T-helper 2 cell treated with Interferon-gamma antibody and Interleukin-4, amounts not matched to agents 100 ng/mL and 5 ng/mL, for 36 hours (primary cell): ENCODE data around the gene OR51B6. TPM values are rescaled to one million over a fixed set of nuclear protein-coding genes. Genes with fewer than 3 reads are reported as not detected.
"Not testable (repeated sequence)": the region's sequence is repeated elsewhere in the genome, so short reads cannot be mapped to it uniquely, and the experiment has no call there.

Source experiments
- intact Hi-C: fragments of 100-400 bp; cut with micrococcal nuclease; formaldehyde crosslinking; loops from one replicate; pipeline ENCODE4 v1.15.1; 2023
- total RNA-seq: library from RNA; stranded (reverse); gene quantifications from 2 replicates; pipeline ENCODE4 v1.2.3, GENCODE V29; 2022

Gene OR51B6
- total RNA-seq, 1 donor from 2014 or later = not detected

DNA sequence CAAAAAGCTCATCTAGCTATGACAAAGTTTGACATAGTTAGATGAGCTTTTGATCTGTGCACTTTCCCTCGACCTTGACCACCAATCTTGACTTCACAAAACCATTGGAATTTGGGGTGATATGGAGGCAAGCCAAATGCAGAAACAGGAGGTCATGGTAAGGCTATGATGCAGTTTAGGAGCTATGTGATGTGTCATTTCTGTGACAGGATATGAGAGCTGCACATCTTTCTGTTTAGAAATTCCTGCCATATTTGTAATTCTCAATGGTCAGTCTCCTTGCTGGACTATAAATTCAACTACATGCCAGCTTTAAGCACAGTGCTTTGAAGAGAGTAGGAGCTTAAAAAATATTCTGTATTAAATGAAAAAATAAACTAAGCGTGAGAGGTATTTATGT, 12.9 kb downstream of the OR51B6 start:
- intact Hi-C loops = no loop called here

- intact Hi-C loops = not testable (repeated sequence)
Measured at GRCh38 chr11:5366365-5366764, 15.1 kb downstream of the OR51B6 start.

- intact Hi-C loops = no loop called here
Measured at GRCh38 chr11:5366856-5367255, 15.5 kb downstream of the OR51B6 start.

DNA sequence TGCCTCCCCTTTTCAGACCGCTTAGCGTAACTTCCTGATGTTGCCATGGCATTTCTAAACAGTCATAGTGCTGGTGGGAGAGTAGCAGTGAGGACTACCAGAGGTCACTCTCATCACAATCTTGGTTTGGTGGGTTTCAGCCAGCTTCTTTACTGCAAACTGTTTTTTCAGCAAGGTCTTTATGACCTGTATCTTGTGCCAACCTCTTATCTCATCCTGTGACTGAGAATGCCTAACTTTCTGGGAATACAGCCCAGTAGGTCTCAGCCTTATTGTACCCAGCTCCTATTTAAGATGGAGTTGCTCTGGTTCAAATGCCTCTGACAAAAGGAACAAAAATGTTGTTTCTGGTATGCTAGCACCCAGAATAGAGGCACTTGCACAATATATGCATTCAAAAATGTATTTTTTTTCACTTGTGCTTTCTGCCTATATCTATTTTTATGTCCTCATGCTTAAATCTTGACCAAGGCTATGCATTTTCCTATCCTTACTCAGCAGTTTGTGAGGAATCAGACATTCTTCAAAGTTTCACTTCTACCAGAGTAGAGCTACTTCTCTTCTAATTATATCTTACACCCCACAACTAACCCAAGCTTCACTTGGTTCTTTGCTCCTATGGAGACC, 16.3 kb downstream of the OR51B6 start:
- intact Hi-C loops = no loop called here

GRCh38 chr11:5368502-5369043, 17.3 kb downstream of the OR51B6 start:
- intact Hi-C loops = no loop called here

- intact Hi-C loops = no loop called here
Measured at GRCh38 chr11:5369789-5370188, 18.5 kb downstream of the OR51B6 start.

DNA sequence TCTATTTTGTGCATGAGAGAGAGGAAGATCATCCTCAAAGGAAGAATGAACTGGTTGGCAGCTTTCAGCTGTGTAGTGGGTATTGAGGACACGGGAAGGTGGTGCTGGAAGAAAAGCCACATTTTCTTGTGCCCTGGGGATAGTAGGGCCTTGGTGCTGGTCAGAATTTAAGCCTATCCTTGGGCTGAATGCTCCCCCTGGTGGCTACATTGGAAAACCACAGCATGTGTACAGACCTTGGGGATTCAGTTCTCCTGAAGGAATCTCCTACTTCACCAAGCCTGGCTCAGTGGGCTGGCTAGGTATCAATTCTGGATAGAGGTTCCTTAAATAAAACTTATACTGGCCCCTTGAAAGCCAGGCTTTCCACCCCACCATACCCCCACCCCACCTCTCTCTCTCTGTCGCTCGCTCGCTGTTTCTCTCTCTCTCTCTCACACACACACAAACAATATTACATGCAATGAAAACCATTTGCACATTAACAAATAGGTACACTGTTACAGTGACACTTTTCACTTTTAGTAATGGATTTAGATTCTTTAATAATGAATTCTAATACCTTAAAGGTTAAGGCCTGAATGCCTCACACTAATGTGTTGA, 29.5 kb downstream of the OR51B6 start:
- intact Hi-C loops = loop anchor here (1.0 to 5.0 kb wide), 2 partner anchors 257 to 754 kb away; no protein-coding TSS in a partner anchor

GRCh38 chr11:5383576-5383975, 32.3 kb downstream of the OR51B6 start, which contains the start of gene OR51M1:
TSS of gene OR51M1 (plus strand) at chr11:5383812. CDS start at chr11:5389399, 5,587 bp downstream.
- intact Hi-C loops = loop anchor here (5.0 kb wide), 1 partner anchor 756 kb away; no protein-coding TSS in a partner anchor

- intact Hi-C loops = loop anchor here (5.0 kb wide), 1 partner anchor 757 kb away; no protein-coding TSS in a partner anchor
Measured at GRCh38 chr11:5384335-5384734, 33.0 kb downstream of the OR51B6 start.

- intact Hi-C loops = no loop called here
Measured at GRCh38 chr11:5390210-5390609, 38.9 kb downstream of the OR51B6 start.

DNA sequence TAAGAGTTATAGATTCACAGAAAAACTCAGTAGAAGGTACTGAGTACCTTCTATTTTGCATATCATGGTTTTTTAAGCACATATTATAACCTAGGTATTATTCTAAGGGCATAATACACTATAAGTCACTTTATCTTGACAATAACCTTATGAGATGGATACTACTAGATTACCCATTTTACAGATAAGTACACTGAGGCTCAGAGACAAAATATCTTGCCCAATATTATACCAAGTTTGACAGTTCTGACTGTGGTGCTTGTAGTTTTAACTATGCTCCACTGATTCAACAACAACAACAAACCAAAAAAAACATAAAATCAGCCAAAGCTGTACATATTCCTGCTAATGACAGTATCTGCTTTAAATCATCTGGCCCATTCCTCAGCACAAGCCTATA, 42.8 kb downstream of the OR51B6 start:
- intact Hi-C loops = no loop called here

DNA sequence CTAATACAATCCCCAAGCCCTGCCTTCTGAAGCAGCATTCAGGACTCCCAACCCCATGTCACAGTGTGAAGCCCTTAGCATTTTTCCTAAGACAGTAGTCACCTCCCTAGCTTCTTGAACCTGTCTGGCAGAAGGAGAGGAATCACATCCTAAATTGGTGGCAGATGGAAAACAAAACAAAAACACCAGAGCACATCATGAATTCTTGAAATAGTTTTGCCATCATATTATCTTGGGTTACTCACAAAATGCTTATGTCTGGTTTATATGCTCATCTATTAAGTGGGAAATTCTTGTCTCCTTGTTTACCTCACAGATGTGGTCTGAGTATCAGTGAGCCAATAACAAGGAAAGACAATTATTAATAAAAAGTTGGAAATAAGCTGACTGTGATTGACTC, 47.6 kb downstream of the OR51B6 start:
- intact Hi-C loops = no loop called here

Other genes starting within 250 kb of the OR51B6 start
- gene OR52A5, start 213.2 kb upstream of the OR51B6 start, total RNA-seq = not detected in 2 replicates
- gene OR52A1, start 196.8 kb upstream of the OR51B6 start, total RNA-seq = not detected in 2 replicates
- not detected in 2 replicates for gene OR51V1, start 150.8 kb upstream of the OR51B6 start, total RNA-seq
- not detected in 2 replicates for gene HBB, start 124.4 kb upstream of the OR51B6 start, total RNA-seq
- gene HBD, start 117.0 kb upstream of the OR51B6 start, total RNA-seq = not detected in 2 replicates
- gene HBG1, start 101.7 kb upstream of the OR51B6 start, total RNA-seq = not detected in 2 replicates
- gene HBG2, start 96.7 kb upstream of the OR51B6 start, total RNA-seq = not detected in 2 replicates
- gene HBE1, start 81.6 kb upstream of the OR51B6 start, total RNA-seq = not detected in 2 replicates
- not detected in 2 replicates for gene OR51B4, start 49.6 kb upstream of the OR51B6 start, total RNA-seq
- gene OR51B2, start 27.2 kb upstream of the OR51B6 start, total RNA-seq = not detected in 2 replicates
- not detected in 2 replicates for gene OR51B5, start 8.0 kb upstream of the OR51B6 start, total RNA-seq
- gene OR51M1, start 32.3 kb downstream of the OR51B6 start, total RNA-seq = not detected in 2 replicates
- not detected in 2 replicates for gene OR51Q1, start 70.6 kb downstream of the OR51B6 start, total RNA-seq
- gene OR51I1, start 90.0 kb downstream of the OR51B6 start, total RNA-seq = not detected in 2 replicates
- not detected in 2 replicates for gene OR51I2, start 97.8 kb downstream of the OR51B6 start, total RNA-seq
- not detected in 2 replicates for gene OR52D1, start 137.2 kb downstream of the OR51B6 start, total RNA-seq
- gene UBQLN3, start 158.4 kb downstream of the OR51B6 start, total RNA-seq = not detected in 2 replicates
- gene UBQLNL, start 165.2 kb downstream of the OR51B6 start, total RNA-seq = 0.09 and 0.18 TPM in 2 replicates
- gene OR52H1, start 197.0 kb downstream of the OR51B6 start, total RNA-seq = not detected in 2 replicates
- not detected in 2 replicates for gene OR52B6, start 229.4 kb downstream of the OR51B6 start, total RNA-seq
- gene TRIM6, start 245.1 kb downstream of the OR51B6 start, total RNA-seq = 0.18 and 0.25 TPM in 2 replicates